GM19240 (cell line): Measurements from ENCODE around the gene PNMA8A.
"Not testable (repeated sequence)": the region's sequence is repeated elsewhere in the genome, so short reads cannot be mapped to it uniquely, and the experiment has no call there.

Experiments
- DNase-seq: peaks from one replicate; pipeline ENCODE4 v3.0.0; 2011; ENCODE audit warnings: low spot score; ENCODE audit not compliant: insufficient read length

Gene PNMA8A

DNA sequence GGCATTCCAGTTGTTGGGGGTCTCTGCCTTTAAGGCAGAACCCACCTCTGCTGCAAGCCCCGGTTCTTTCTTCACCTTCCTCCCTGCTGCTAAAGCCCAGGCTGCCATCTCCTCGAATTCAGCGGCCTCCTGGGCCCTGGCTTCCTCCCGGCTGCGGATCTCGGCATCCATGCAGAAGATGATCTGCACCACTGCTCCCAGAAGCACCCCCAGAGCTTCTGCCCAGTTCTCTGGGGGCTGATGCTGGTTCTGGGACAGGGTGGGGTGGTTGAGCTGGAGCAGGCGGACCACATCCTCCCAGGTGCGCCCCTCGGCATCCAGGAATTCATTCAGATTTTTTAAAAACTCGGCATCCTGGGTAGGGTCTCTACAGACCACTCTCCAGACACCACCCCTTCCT is 987 bp downstream of the PNMA8A start:
- DNase-seq = no peak

DNA sequence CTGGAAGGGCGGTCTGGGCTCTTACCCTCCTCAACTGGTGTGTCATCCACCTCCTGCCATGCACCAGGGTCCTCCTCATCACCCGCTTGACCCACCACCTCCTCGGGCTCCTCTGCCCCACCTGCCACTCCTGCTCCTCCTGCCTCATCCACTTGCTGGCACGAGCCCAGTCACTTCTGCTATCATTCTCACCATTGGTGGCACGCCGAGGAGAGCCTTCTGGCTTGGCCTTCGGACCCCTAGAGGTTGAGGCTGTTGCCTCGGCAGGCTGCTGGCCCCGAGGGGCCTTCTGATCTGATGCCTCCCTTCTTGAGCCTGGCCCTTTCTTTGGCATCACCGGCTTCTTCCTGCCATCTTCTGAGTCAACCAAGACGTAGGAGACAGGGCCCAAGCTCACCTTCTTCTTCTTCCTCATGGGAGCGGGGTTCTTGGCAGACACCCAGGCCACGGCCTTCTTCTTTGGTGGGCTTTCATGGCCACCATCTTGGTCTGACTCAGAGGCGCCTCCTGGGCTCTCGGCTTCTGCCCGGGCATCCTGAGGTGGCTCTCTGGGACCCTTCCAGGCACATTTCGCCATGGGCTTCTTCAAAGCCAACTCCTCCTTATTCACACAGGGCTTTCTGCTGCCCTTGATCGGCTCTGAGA is 1.7 kb downstream of the PNMA8A start:
- DNase-seq = no peak

- DNase-seq = no peak
These were observed 4.7 kb downstream of the PNMA8A start for GRCh38 chr19:46466536-46467196.

DNA sequence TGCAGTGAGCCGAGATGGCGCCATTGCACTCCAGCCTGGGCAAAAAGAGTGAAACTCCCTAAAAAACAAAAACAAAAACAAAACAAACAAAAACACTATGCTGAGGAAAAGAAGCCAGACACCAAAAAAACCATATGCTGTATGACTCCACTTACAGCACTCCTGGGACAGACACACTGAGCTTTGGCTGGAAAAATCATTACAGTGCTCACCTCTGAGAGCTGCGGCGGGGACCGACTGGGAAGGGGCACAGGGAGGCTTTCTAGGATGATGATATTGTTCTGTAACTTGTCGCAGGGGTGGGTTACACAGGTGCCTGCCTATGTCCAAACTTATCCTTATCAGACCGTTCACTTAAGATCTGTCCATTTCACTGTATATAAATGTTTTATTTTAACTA is 7.8 kb downstream of the PNMA8A start:
- DNase-seq = no peak

DNA sequence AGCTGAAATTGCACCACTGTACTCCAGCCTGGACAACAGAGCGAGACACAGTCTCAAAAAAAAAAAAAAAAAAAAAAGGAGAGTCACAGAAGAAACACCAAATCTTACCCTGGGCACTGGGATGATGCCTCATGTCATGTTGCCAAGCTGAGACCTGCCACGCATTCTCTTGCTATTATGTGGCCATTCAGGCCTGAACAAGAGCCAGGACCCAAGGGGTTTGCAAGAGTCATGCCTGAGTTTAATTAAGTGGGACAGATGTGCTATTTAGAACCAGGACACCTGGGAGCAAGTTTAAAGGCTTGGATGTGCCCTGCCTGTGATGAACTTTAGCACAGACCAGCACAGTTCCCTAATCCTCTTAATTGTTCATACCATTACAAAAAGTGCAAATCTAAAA is 9.8 kb downstream of the PNMA8A start:
- no peak for DNase-seq

- no peak for DNase-seq
These were observed 10.4 kb downstream of the PNMA8A start for GRCh38 chr19:46460981-46461380.

- DNase-seq = no peak
These were observed 11.3 kb downstream of the PNMA8A start for GRCh38 chr19:46460055-46460454.

- no peak for DNase-seq
These were observed 14.4 kb downstream of the PNMA8A start for GRCh38 chr19:46456930-46457329.

- no peak for DNase-seq
These were observed 17.1 kb downstream of the PNMA8A start for GRCh38 chr19:46454244-46454643.

GRCh38 chr19:46453661-46454060 is 17.7 kb downstream of the PNMA8A start:
- no peak for DNase-seq

- DNase-seq = no peak
These were observed 19.2 kb downstream of the PNMA8A start for GRCh38 chr19:46452186-46452585.

DNA sequence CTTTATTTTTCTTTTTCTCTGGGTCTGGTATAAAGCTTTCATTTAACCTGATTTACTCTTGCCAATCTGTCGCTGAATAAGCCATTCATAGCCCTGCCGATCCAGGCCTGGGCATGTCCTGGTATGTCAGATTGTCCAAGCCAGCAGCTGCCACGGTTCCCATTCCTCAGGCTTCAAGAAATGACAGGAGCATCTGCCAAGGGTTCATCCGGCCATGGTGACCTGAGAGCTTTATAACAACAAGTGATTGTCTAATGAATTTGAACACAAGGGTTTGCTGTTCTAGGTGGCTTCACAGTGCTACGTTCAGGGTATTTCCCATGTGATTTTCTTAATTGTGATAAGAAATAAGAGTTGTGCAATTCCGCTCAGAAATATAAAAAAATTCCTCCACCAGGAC is 20.0 kb downstream of the PNMA8A start:
- DNase-seq = no peak

GRCh38 chr19:46450737-46451136 is 20.6 kb downstream of the PNMA8A start:
- no peak for DNase-seq

DNA sequence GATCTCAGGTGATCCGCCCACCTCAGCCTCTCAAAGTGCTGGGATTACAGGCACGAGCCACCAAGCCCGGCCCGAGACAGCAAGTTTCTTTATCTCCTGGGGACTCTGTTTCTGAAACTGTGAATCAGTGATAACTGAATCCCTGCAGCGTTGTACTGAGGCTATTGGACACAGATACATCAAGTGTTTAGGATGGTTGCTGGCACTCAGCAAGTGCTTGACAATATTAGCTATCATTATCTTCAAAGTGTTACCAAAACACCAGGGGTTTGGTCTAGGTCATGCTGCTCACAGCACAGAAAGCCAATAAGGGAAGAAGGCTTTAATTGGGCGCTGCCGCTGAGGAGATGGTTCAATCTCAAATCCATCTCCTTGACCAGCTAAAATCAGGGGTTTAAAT is 22.1 kb downstream of the PNMA8A start:
- no peak for DNase-seq

GRCh38 chr19:46448601-46449000 is 22.8 kb downstream of the PNMA8A start:
- DNase-seq = no peak

DNA sequence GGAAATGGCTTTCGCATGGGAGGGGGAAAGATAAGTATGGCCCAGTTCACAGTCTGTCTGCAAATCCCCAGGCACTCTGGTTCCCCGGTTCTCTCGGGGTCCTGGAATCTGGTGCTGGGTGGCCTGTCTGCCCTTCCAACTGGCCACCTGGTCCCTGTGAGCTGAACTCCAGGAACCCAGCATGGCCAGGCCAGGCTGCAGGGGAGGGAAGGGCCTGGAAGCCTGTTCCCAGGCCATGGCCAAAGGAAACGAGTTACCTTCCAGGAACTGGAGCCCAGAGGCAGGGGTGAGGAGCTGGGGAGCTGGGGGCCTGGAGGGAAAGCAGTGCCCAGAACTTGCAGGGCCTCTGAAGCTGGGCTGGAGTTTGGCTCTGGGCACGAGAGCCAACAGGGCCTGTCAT is 23.5 kb downstream of the PNMA8A start:
- DNase-seq = no peak

DNA sequence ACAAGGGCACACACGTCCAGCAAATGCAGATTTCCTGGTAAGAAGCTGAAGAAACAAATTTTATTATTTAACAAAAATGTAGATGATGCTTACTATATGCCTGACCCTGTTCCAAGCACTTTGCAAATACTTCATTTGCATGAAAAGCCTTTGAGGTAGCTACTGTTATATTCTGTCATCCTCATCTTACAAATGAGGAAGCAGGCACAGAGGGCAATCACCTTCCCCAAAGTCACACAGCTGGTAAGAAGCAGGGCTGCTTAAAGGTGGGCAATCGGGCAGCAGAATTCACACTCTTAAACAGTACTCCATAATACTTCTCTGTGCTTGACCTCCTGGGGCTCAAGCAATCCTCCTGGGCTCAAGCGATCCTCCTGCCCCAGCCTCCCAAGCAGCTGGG is 24.4 kb downstream of the PNMA8A start:
- no peak for DNase-seq

DNA sequence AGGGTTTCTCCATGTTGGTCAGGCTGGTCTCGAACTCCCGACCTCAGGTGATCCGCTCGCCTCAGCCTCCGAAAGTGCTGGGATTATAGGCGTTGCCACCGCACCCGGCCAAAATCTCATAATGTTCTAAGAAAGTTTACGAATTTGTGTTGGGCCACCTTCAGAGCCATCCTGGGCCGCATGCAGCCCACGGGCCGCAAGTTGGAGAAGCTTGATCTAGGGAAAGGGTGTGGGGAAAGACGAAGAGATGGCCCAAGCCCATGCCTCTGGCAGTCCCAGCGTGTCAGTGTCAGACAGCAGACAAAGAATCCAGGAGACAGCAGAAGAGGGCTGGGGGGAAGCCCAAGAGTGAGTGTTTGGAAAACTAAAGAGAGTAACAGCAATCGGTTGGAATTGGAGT is 25.3 kb downstream of the PNMA8A start:
- DNase-seq = no peak

DNA sequence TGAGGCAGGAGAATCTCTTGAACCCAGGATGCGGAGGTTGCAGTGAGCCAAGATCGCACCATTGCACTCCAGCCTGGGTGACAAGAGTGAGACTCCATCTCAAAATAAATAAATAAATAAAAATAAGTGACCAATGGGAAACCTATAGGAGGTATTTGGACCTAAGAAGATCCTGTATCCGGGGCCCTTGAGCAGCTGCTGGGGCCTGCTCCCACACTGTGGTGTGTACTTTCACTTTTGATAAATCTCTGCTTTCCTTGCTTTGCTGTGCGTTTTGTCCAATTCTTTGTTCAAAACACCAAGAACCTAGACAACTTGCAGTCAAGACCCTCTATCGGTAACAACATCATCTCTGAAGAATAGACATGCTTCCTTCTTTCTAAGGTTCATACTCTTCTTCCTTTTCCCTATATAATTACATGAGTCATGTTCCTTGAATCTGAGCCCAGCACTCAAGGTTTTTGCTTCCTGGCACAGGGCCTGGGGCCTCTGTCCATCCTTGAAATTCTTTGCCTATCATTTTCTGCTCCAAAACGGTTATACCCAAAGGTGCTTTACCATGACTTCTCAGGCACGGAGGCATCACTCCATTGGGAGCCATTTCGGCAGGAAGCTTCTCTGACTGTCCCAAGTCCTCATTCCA is 28.4 kb downstream of the PNMA8A start:
- no peak for DNase-seq

DNA sequence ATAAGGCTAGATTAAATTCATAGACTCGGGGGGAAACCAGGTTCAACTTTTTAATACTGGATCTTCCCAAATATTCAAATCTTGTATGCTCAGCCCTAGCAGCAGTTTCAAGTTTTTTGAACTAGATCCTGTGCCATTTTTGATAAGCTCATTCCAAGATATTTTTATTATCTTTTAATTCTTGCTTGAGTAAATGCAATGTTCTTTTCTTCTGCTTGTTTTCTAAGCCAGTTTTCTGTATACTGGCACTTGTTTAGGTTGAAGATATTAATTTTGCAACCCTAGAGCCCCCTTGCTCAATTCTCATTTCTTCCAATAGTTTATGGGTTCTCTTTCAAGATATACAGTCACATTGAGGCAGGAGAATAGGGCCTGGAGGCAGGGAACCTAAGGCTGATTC is 29.5 kb downstream of the PNMA8A start:
- DNase-seq = no peak

GRCh38 chr19:46435689-46436088 is 35.7 kb downstream of the PNMA8A start:
- not testable (repeated sequence) for DNase-seq

GRCh38 chr19:46435009-46435408 is 36.4 kb downstream of the PNMA8A start:
- DNase-seq = no peak

DNA sequence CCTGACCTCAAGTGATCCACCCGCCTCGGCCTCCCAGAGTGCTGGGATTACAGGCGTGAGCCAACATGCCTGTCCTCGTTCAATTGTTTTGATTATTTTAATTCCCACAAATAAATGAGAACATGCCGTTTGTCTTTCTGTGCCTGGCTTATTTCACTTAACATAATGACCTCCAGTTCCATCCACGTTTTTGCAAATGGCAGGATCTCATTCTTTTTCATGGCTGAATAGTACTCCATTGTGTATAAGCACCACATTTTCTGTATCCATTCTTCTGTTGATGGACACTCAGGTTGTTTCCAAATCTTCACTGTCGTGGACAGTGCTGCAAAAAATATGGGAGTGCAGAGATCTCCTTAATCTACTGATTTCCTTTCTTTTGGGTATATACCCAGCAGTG is 37.9 kb downstream of the PNMA8A start:
- DNase-seq = not testable (repeated sequence)
